ENCODE measurements around the gene PLXNB2. TPM values are rescaled to one million over a fixed set of nuclear protein-coding genes. Genes with fewer than 3 reads are reported as not detected.

Gene PLXNB2
- polyA plus RNA-seq, 1 donor from 2014 or later: 38.6 TPM

DNA sequence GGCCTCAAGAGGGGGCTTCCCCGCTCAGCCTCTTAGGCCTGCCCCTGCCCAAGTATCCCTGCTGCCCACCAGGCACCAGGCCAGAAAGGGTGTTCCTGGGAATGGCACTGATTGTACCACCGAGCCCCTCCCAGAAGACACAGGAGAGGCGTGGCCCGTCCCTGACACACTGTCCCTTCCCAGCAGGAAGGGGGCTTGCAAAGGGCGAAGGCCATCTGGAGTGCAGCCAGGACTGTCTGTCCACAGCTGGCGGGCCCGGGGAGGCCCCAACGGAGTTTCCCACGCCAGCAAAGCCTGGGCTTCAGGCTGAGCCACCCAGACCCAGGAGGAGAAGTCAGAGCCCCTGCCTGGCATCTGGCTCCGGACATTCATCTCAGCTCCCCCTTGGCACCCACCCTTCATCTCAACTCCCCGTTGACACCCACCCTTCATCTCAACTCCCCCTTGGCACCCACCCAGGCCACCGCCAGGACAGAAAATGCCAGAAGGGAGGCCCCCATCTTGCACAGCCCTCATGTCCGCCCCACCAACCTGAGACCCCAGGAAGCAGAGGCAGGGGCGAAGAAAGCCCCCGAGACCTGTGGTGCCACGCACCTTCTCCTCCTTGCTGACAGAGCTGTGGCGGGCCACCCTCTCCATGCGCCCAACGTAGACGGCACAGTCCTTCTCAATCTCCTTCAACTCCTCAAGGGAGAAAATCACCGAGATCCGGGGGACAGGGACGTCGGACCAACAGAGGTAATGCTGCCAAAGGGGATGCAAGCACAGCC is 82.1 kb downstream of the PLXNB2 start:
- Histone ChIP-seq H3K9me2 (ENCODE audit: insufficient read depth, low read length) (no peaks in the 10 kb centered on the region), H3K9me3 (ENCODE audit: low read length) (no peaks in the 10 kb centered on the region), H3K4me3 (ENCODE audit: low read length) (no peak overlapping the region), H3K9ac (ENCODE audit: low read length) (no peak overlapping the region), H3K79me2 (replicated peaks; ENCODE audit: insufficient read depth, low read length) (no peaks in the 10 kb centered on the region), H3K27ac (ENCODE audit: low read length) (no peak overlapping the region), H3K27me3 (ENCODE audit: insufficient read depth, low read depth, low read length) (no peaks in the 10 kb centered on the region), H4K20me1 (ENCODE audit: insufficient read depth) (no peaks in the 10 kb centered on the region), H3K4me2 (ENCODE audit: low read length) (no peak overlapping the region), H3K36me3 (ENCODE audit: insufficient read depth, low read length) (no peaks in the 10 kb centered on the region), H2AFZ (ENCODE audit: low read depth, low read length) (no peak overlapping the region), H3F3A (ENCODE audit: insufficient read depth, low read length, poor library complexity, severe bottlenecking) (no peaks in the 10 kb centered on the region)
- TF ChIP-seq, protein P1, sequence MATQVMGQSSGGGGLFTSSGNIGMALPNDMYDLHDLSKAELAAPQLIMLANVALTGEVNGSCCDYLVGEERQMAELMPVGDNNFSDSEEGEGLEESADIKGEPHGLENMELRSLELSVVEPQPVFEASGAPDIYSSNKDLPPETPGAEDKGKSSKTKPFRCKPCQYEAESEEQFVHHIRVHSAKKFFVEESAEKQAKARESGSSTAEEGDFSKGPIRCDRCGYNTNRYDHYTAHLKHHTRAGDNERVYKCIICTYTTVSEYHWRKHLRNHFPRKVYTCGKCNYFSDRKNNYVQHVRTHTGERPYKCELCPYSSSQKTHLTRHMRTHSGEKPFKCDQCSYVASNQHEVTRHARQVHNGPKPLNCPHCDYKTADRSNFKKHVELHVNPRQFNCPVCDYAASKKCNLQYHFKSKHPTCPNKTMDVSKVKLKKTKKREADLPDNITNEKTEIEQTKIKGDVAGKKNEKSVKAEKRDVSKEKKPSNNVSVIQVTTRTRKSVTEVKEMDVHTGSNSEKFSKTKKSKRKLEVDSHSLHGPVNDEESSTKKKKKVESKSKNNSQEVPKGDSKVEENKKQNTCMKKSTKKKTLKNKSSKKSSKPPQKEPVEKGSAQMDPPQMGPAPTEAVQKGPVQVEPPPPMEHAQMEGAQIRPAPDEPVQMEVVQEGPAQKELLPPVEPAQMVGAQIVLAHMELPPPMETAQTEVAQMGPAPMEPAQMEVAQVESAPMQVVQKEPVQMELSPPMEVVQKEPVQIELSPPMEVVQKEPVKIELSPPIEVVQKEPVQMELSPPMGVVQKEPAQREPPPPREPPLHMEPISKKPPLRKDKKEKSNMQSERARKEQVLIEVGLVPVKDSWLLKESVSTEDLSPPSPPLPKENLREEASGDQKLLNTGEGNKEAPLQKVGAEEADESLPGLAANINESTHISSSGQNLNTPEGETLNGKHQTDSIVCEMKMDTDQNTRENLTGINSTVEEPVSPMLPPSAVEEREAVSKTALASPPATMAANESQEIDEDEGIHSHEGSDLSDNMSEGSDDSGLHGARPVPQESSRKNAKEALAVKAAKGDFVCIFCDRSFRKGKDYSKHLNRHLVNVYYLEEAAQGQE (IDR thresholded peaks at IDR 0.05; ENCODE audit: borderline replicate concordance): no peak
- TF ChIP-seq SMC3 (conservative IDR thresholded peaks at IDR 0.05; ENCODE audit: poor library complexity): no peak
- no peak for TF ChIP-seq EP300 (conservative IDR thresholded peaks at IDR 0.05; ENCODE audit: poor library complexity, severe bottlenecking)
- no peak for TF ChIP-seq TAF1 (IDR thresholded peaks at IDR 0.05; ENCODE audit: low read depth)
- no peak for TF ChIP-seq POLR2AphosphoS5 (IDR thresholded peaks at IDR 0.05)
- TF ChIP-seq RAD21 (conservative IDR thresholded peaks at IDR 0.05): no peak
- TF ChIP-seq, protein P2, sequence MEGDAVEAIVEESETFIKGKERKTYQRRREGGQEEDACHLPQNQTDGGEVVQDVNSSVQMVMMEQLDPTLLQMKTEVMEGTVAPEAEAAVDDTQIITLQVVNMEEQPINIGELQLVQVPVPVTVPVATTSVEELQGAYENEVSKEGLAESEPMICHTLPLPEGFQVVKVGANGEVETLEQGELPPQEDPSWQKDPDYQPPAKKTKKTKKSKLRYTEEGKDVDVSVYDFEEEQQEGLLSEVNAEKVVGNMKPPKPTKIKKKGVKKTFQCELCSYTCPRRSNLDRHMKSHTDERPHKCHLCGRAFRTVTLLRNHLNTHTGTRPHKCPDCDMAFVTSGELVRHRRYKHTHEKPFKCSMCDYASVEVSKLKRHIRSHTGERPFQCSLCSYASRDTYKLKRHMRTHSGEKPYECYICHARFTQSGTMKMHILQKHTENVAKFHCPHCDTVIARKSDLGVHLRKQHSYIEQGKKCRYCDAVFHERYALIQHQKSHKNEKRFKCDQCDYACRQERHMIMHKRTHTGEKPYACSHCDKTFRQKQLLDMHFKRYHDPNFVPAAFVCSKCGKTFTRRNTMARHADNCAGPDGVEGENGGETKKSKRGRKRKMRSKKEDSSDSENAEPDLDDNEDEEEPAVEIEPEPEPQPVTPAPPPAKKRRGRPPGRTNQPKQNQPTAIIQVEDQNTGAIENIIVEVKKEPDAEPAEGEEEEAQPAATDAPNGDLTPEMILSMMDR (IDR thresholded peaks at IDR 0.05; ENCODE audit: poor library complexity, severe bottlenecking): no peak
- no peak for TF ChIP-seq EZH2 (IDR thresholded peaks at IDR 0.05; ENCODE audit: borderline replicate concordance, insufficient read depth, low read length, poor library complexity, severe bottlenecking)
- TF ChIP-seq MXI1 (conservative IDR thresholded peaks at IDR 0.05; ENCODE audit: poor library complexity, severe bottlenecking): no peak

Other genes starting within 250 kb of the PLXNB2 start
- not detected in 2 replicates for gene TTLL8, start 249.3 kb downstream of the PLXNB2 start, polyA plus RNA-seq
- not detected in 2 replicates for gene MLC1, start 222.2 kb downstream of the PLXNB2 start, polyA plus RNA-seq
- not detected in 2 replicates for gene MOV10L1, start 217.6 kb downstream of the PLXNB2 start, polyA plus RNA-seq
- gene PANX2, start 136.9 kb downstream of the PLXNB2 start, polyA plus RNA-seq: 3.4 and 6.4 TPM in 2 replicates
- gene TRABD, start 121.7 kb downstream of the PLXNB2 start, polyA plus RNA-seq: 31.8 and 37.9 TPM in 2 replicates
- gene SELENOO, start 106.6 kb downstream of the PLXNB2 start, polyA plus RNA-seq: 42.0 and 54.2 TPM in 2 replicates
- 74.5 and 89.1 TPM in 2 replicates for gene TUBGCP6, start 62.6 kb downstream of the PLXNB2 start, polyA plus RNA-seq
- 39.1 and 40.5 TPM in 2 replicates for gene HDAC10, start 56.4 kb downstream of the PLXNB2 start, polyA plus RNA-seq
- 36.7 and 53.3 TPM in 2 replicates for gene MAPK12, start 46.0 kb downstream of the PLXNB2 start, polyA plus RNA-seq
- 36.3 and 55.0 TPM in 2 replicates for gene MAPK11, start 37.3 kb downstream of the PLXNB2 start, polyA plus RNA-seq
- 51.0 and 58.9 TPM in 2 replicates for gene DENND6B, start 19.4 kb upstream of the PLXNB2 start, polyA plus RNA-seq
- gene PPP6R2, start 35.7 kb upstream of the PLXNB2 start, polyA plus RNA-seq: 84.6 and 85.4 TPM in 2 replicates
- gene SBF1, start 167.4 kb upstream of the PLXNB2 start, polyA plus RNA-seq: 58.9 and 90.1 TPM in 2 replicates
- not detected in 2 replicates for gene ADM2, start 173.9 kb upstream of the PLXNB2 start, polyA plus RNA-seq
- gene MIOX, start 179.2 kb upstream of the PLXNB2 start, polyA plus RNA-seq: not detected in 2 replicates
- gene LMF2, start 200.1 kb upstream of the PLXNB2 start, polyA plus RNA-seq: 76.5 and 85.2 TPM in 2 replicates
- 76.8 and 81.1 TPM in 2 replicates for gene NCAPH2, start 200.6 kb upstream of the PLXNB2 start, polyA plus RNA-seq
- 8.1 and 9.6 TPM in 2 replicates for gene SCO2, start 218.0 kb upstream of the PLXNB2 start, polyA plus RNA-seq
- 0.54 and 0.87 TPM in 2 replicates for gene TYMP, start 222.4 kb upstream of the PLXNB2 start, polyA plus RNA-seq
- not detected in 2 replicates for gene KLHDC7B, start 238.3 kb upstream of the PLXNB2 start, polyA plus RNA-seq

All from neural cell (in vitro differentiated cells).